ENCODE results near the gene ZDHHC11B. TPM values are rescaled to one million over a fixed set of nuclear protein-coding genes. Genes with fewer than 3 reads are reported as not detected.
A peak's percentile ranks its signal among the peaks of the same experiment; 100 is the strongest.

ZDHHC11B gene
- total and polyA plus RNA-seq, 5 donors: 6.6 to 49.2 (median 22.2) TPM

- Histone ChIP-seq H3K27me3 (ENCODE audit: control insufficient read depth, insufficient read depth) (no peaks in the 10 kb centered on the region), H3K27ac (ENCODE audit: low read length) (no peak overlapping the region), H3K4me3 (ENCODE audit: low read length) (no peak overlapping the region), H3K9me3 (ENCODE audit: control insufficient read depth, low read length) (no peaks in the 10 kb centered on the region), H3K4me1 (ENCODE audit: control insufficient read depth, insufficient read depth, low read length) (no peaks in the 10 kb centered on the region)
- DNase-seq: peak in 2 of 3 donors; percentile 9 to 41
- 87% methylated on average over 24 of the region's 24 CpGs for WGBS
- intact Hi-C loops (cut with DNase I): no loop called here
- ATAC-seq: no peak
Observed at GRCh38 chr5:664343-664993, 120.1 kb downstream of the ZDHHC11B start.

- DNase-seq: peak; percentile 7 to 64 (median 56)
- 95% methylated on average over 38 of the region's 38 CpGs for WGBS
- no peak overlapping the region for H3K27ac ChIP-seq (ENCODE audit: low read length)
- peak; percentile 19 to 24 for ATAC-seq
- no peaks in the 10 kb centered on the region for H3K27me3 ChIP-seq (ENCODE audit: control insufficient read depth, insufficient read depth)
- H3K4me1 ChIP-seq (ENCODE audit: control insufficient read depth, insufficient read depth, low read length): no peaks in the 10 kb centered on the region
- H3K9me3 ChIP-seq (ENCODE audit: control insufficient read depth, low read length): no peaks in the 10 kb centered on the region
- no peak overlapping the region for H3K4me3 ChIP-seq (ENCODE audit: low read length)
- intact Hi-C loops (cut with DNase I): no loop called here
Observed at GRCh38 chr5:663436-664342, 120.8 kb downstream of the ZDHHC11B start.

GRCh38 chr5:662751-663435, 121.6 kb downstream of the ZDHHC11B start:
- Histone ChIP-seq H3K9me3 (ENCODE audit: control insufficient read depth, low read length) (peaks cover 1% of the 10 kb centered on the region), H3K27ac (ENCODE audit: low read length) (no peak overlapping the region), H3K27me3 (ENCODE audit: control insufficient read depth, insufficient read depth) (no peaks in the 10 kb centered on the region), H3K4me3 (ENCODE audit: low read length) (no peak overlapping the region), H3K4me1 (ENCODE audit: control insufficient read depth, insufficient read depth, low read length) (no peaks in the 10 kb centered on the region)
- ATAC-seq (no peak), DNase-seq (peak; percentile 5 to 46 (median 30))
- 98% methylated on average over 56 of the region's 56 CpGs for WGBS
- intact Hi-C loops (cut with DNase I): no loop called here

DNA sequence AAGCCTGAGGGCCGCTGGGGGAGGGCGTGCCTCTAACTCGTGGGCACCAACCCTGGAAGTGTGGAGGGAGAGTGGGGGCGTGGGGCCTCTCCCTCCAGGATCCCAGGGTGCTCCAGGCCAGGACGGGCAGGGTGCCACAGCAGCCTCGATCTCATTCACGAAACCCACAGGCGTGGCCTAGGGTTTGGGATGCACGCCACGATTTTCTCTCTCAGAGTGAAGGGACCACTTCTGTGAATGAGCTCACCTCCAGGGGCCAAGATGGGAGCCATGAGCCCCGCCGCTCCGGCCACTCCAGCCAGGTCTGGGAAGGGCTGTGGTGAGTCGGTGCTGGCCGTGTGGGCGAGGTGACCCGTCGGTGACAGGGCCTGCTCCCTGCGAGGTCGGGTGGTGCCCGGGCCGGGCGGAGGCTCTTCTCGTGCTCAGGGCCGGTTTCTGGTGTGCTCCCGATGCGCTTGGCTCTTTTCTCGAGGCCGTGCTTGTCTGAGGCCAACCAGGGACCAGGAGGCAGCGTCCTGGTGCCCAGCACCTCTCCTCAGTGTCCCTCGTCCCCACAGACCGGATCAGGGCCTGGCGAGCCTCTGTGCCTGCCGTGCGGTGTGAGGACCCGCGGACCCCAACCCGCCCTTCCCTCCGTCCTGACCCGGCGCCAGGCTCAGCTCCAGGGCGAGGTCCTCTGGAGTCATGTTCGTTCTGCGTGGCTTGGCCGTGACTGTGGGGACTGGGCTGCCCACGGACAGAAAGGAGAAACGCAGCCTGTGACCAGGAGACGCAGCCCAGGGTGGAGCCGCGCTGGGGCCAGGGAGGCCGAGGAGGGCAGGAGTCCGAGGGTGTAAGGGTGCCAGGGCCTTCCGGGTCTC, 122.4 kb downstream of the ZDHHC11B start:
- peak; percentile 9 to 52 (median 41) for DNase-seq
- ATAC-seq: no peak
- H3K27me3 ChIP-seq (ENCODE audit: control insufficient read depth, insufficient read depth): no peaks in the 10 kb centered on the region
- WGBS: 98% methylated on average over 53 of the region's 53 CpGs
- H3K4me3 ChIP-seq (ENCODE audit: low read length): no peak overlapping the region
- peaks cover 1% of the 10 kb centered on the region for H3K9me3 ChIP-seq (ENCODE audit: control insufficient read depth, low read length)
- H3K27ac ChIP-seq (ENCODE audit: low read length): no peak overlapping the region
- H3K4me1 ChIP-seq (ENCODE audit: control insufficient read depth, insufficient read depth, low read length): no peaks in the 10 kb centered on the region
- intact Hi-C loops (cut with DNase I): no loop called here

- DNase-seq (peak in 1 of 3 donors; percentile 4), ATAC-seq (no peak)
- Histone ChIP-seq H3K27ac (ENCODE audit: low read length) (no peak overlapping the region), H3K4me1 (ENCODE audit: control insufficient read depth, insufficient read depth, low read length) (no peaks in the 10 kb centered on the region), H3K27me3 (ENCODE audit: control insufficient read depth, insufficient read depth) (no peaks in the 10 kb centered on the region), H3K4me3 (ENCODE audit: low read length) (no peak overlapping the region), H3K9me3 (ENCODE audit: control insufficient read depth, low read length) (peaks cover 1% of the 10 kb centered on the region)
- WGBS: 96% methylated on average over 11 of the region's 11 CpGs
- intact Hi-C loops (cut with DNase I): no loop called here
Observed at GRCh38 chr5:660491-661030, 124.0 kb downstream of the ZDHHC11B start.

Other genes with a start within 250 kb of the ZDHHC11B start
- gene CEP72, start 172.4 kb downstream of the ZDHHC11B start, total RNA-seq: 1 to 10 TPM; 1.2 to 3.4 (median 2.2) TPM
- gene CEP72, start 172.4 kb downstream of the ZDHHC11B start, polyA plus RNA-seq: 1.1 TPM
- 10 to 100 TPM; 15.8 to 30.1 (median 22.7) TPM for gene TPPP, start 91.4 kb downstream of the ZDHHC11B start, total RNA-seq
- gene TPPP, start 91.4 kb downstream of the ZDHHC11B start, polyA plus RNA-seq: 12.2 TPM
- 10 to 100 TPM; 19.3 to 66.1 (median 37.4) TPM for gene ZDHHC11, start 66.3 kb upstream of the ZDHHC11B start, total RNA-seq
- 5.8 TPM for gene ZDHHC11, start 66.3 kb upstream of the ZDHHC11B start, polyA plus RNA-seq
- 10 to 100 TPM; 25.1 to 41.3 (median 34.0) TPM for gene BRD9, start 108.1 kb upstream of the ZDHHC11B start, total RNA-seq
- gene BRD9, start 108.1 kb upstream of the ZDHHC11B start, polyA plus RNA-seq: 17.1 TPM
- gene TRIP13, start 108.2 kb upstream of the ZDHHC11B start, total RNA-seq: under 1 TPM; 0.25 to 0.94 (median 0.58) TPM
- gene TRIP13, start 108.2 kb upstream of the ZDHHC11B start, polyA plus RNA-seq: 0.27 TPM
- gene NKD2, start 224.1 kb upstream of the ZDHHC11B start, total RNA-seq: 1 to 10 TPM; 1.9 to 8.6 (median 3.1) TPM
- gene NKD2, start 224.1 kb upstream of the ZDHHC11B start, polyA plus RNA-seq: 2.6 TPM

Measured in right cardiac atrium (tissue), 5 donors.